GM18526 (cell line): ENCODE data around the gene ZEB2.

Experiments
- POLR2A ChIP-seq: IDR thresholded peaks from 3 replicates; pipeline ENCODE4 v1.6.1; 2011; ENCODE audit not compliant: insufficient read length; ENCODE audit errors: extremely low read depth

The ZEB2 gene

GRCh38 chr2:144495227-144496091 is 24.5 kb downstream of the ZEB2 start:
- TF ChIP-seq POLR2A: no peak

- no peak for TF ChIP-seq POLR2A
These were observed 26.7 kb downstream of the ZEB2 start for GRCh38 chr2:144493027-144493809.

DNA sequence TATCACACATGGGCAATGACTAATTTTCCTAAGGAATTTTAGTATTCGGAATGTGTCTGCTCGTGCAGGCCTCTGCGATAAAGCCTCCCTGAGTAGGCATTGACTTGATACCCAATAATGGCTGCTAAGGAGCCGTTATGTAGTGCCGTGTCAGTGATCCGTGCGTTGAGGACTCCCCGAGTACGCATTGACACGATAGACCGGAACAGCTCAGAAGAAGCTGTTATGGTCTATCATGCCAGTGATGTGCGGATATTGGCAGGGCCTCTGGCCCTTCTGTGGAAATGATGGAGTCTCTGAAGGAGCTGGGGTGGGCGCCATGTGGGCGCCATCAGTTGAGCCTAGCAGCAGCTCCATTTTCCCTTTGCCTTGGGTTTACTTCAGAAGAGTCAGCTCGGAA is 29.1 kb downstream of the ZEB2 start:
- TF ChIP-seq POLR2A: no peak

GRCh38 chr2:144490017-144490416 is 29.9 kb downstream of the ZEB2 start:
- no peak for TF ChIP-seq POLR2A

DNA sequence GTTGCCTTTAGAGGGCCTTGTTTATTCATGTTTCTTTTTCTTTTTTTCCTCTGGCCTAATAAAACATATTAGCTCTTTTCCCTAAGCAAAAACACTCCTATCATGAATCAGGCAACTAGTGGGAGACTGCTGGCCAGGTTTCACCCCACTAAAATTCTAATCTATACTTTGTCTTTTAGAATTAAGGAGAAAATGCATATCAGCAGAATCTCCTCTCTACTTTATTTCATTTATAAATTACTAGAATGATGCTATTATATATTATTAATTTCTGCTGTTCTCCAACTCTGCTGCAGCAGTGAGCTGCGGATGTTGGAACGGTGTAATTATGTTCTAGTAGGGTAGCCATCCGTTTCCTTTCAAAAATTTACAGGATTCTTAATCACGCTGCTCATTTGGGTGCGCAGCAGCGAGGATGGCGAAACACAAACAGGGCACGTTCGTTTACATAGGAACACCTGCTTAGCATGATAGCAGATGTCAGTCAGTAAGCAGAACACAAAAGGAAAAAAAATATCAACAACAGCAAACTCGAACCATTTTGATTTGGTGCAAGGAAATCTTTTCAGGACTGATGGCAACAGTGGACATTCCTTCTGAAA is 30.5 kb downstream of the ZEB2 start:
- no peak for TF ChIP-seq POLR2A

DNA sequence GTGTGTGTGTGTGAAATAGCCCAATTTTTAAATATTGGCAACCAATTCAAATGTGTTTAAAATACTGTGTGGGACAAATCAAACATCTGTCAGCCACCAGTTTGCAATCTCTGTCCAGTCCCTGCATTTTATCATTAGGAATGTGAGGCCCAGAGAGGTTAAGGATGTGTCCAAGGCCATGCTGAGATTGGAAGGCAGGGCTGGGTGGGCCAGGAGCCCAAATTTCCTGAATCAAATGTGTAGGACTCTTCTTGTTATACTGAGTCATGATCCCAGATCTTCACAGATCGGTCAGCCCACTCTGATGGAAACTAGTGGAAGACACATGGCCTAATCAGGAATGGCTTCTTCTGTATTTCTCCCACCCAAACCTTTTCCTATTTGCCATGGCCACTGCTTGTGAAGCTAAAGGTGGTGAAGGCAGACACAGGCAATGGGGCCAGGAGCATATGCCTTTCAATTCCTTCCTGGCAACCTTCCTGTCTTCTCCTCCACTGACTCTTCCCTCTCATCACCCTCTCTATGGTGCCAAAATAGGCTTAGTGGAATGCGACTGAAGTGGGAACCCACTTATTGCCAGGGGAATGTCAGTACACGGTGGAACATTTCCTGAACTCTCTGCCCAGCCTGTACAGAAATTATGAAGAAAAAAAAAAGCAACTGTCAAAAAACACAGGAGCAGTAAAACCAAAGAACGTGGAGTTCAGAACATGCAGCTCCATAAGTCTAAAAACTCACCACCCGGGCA is 35.5 kb downstream of the ZEB2 start:
- TF ChIP-seq POLR2A: no peak

DNA sequence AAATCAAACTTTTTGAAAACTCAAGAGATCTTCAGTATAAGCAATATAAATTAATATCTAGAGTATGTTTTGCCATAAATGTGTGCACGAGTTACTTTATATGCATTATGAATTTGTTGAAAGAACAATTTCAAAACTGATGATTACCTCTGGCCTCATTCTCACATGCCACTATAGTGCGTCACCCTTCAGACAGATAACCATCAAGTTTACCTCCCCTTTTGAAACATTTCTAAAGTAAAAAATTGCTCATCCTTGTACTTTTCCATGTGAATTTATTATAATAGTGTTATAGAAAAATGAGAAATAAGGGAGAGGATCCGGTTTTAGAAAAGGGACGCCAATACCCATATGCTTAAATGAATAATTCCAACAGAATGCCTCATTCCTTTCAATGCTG is 38.3 kb downstream of the ZEB2 start:
- TF ChIP-seq POLR2A: no peak

- no peak for TF ChIP-seq POLR2A
These were observed 38.8 kb downstream of the ZEB2 start for GRCh38 chr2:144481109-144481508.

GRCh38 chr2:144480285-144480684 is 39.6 kb downstream of the ZEB2 start:
- TF ChIP-seq POLR2A: no peak

DNA sequence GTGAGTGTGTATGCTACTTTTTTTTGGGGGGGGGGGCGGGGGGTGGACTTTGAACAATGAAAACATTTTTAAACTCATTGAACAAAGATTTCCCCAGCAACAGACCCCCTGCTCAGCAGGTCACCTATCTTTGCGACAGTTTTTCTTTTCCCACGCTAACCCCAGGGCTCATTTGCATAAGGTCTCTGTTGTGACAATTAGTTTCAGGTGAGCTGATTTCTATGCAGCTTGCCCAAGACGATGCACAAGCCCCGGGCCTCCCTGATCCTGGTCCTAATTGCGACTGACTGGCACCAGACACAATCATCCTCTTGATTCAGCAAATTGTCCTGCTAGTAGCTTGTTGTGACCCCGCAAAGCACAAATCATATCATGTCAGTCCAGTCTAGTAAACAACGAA is 40.3 kb downstream of the ZEB2 start:
- TF ChIP-seq POLR2A: no peak

DNA sequence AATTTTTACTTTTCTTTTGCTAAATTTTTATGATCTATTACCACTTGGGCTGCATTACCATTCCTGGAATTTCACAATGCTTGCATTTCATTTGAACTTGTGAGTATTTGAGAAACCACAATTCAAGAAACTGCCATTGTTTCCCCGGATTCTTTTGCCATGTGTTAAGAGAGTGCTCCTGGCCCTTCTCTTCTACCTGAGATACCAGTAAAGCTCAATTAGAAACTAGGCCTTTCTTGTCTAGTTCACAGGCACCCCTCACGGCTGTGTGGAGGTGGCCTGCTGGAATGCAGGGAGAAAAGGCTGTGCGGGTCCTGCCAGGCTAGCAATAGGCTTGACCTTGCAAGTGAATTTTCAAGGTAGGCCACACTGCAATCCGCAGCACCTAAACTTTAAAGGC is 40.8 kb downstream of the ZEB2 start:
- TF ChIP-seq POLR2A: no peak

DNA sequence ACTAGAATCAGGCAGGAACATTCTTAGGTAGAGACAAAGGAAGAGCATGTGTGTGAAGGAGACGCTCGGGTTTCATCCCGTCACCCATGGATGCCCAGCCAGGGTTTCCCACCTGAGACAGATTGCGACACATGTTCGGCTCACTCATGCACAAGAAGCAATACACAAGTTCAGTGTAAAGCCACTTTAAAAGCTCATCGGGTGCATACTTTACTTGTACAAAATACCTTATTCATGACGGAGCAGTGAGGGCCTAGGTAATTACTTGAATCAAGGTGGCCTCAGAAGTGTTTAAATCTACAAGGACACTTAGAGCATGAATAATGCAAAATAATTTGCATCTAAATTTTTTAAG is 42.0 kb downstream of the ZEB2 start:
- no peak for TF ChIP-seq POLR2A

GRCh38 chr2:144477281-144477956 is 42.5 kb downstream of the ZEB2 start:
- TF ChIP-seq POLR2A: no peak

GRCh38 chr2:144476682-144477081 is 43.2 kb downstream of the ZEB2 start:
- no peak for TF ChIP-seq POLR2A
